H1 (cell line): ENCODE results near the gene LIPA. TPM values are rescaled to one million over a fixed set of nuclear protein-coding genes. Genes with fewer than 3 reads are reported as not detected.

Experiments used
- CTCF ChIA-PET: fragments of 300-600 bp; sonication (Branson Sonifier 250); formaldehyde crosslinking; loops from one replicate; lab custom pipeline; 2021; ENCODE audit not compliant: partially characterized antibody; lab: Charles Lee
- POLR2A ChIA-PET: fragments of 300-600 bp; sonication (Branson Sonifier 250); formaldehyde crosslinking; loops from one replicate; lab custom pipeline; 2021; ENCODE audit warnings: inconsistent platforms; ENCODE audit not compliant: partially characterized antibody; lab: Charles Lee
- DNase-seq, 2 experiments: peaks; one replicate each; pipeline versions ENCODE4 v3.0.0 to v3.0.0-alpha.2; 2010 to 2022; ENCODE audit warnings: low spot score in 2 of 2, low read depth in 1 of 2, mixed read lengths in 1 of 2
- FAIRE-seq: peaks from 2 replicates; lab custom pipeline; 2011; peaks lifted over from hg19 to GRCh38; lab: Jason Lieb, UNC
- H2AFZ ChIP-seq: 2 replicates; pipeline ENCODE4 v1.8.1; 2012; ENCODE audit warnings: low read length, inconsistent platforms
- H2AK5ac ChIP-seq: 2 replicates; pipeline ENCODE4 v1.6.1; 2013; ENCODE audit warnings: low read depth, low read length
- H2BK120ac ChIP-seq: replicated peaks from 2 replicates; pipeline ENCODE3; 2013; ENCODE audit warnings: low read depth, low read length, inconsistent platforms
- H2BK12ac ChIP-seq: 2 replicates; pipeline ENCODE4 v1.6.1; 2013; ENCODE audit warnings: low read depth, low read length
- H2BK15ac ChIP-seq: 2 replicates; pipeline ENCODE4 v1.6.1; 2013; ENCODE audit warnings: low read length
- H2BK20ac ChIP-seq: 2 replicates; pipeline ENCODE4 v1.6.1; 2013; ENCODE audit warnings: low read length
- H2BK5ac ChIP-seq: 2 replicates; pipeline ENCODE4 v1.6.1; 2013; ENCODE audit warnings: low read depth, low read length
- H3K14ac ChIP-seq: 2 replicates; pipeline ENCODE4 v1.6.1; 2013; ENCODE audit warnings: inconsistent platforms; ENCODE audit not compliant: insufficient read length
- H3K18ac ChIP-seq: 2 replicates; pipeline ENCODE4 v1.6.1; 2013; ENCODE audit warnings: low read length; ENCODE audit errors: extremely low read depth
- H3K23ac ChIP-seq: 2 replicates; pipeline ENCODE4 v1.6.1; 2013; ENCODE audit warnings: inconsistent platforms; ENCODE audit not compliant: insufficient read length
- H3K23me2 ChIP-seq: 2 replicates; pipeline ENCODE4 v1.6.1; 2013; ENCODE audit warnings: low read depth, low read length
- H3K27ac ChIP-seq: 2 replicates; pipeline ENCODE4 v1.6.1; 2011; ENCODE audit warnings: low read depth, low read length, inconsistent platforms
- H3K27me3 ChIP-seq, 4 experiments: replicated peaks in 1 of 4; 1 replicate in 1 of 4; 2 replicates in 3 of 4; pipeline versions ENCODE4 v1.6.1 to v1.8.1; 2011 to 2013; ENCODE audit warnings: low read length in 3 of 4, mild to moderate bottlenecking in 3 of 4, inconsistent platforms in 2 of 4, mixed read lengths in 2 of 4, moderate library complexity in 1 of 4; ENCODE audit not compliant: control insufficient read depth in 3 of 4, insufficient read depth in 3 of 4; ENCODE audit errors: extremely low read depth in 1 of 4
- H3K36me3 ChIP-seq, 4 experiments: 2 replicates each; pipeline versions ENCODE4 v1.6.1 to v1.8.1; 2011 to 2013; ENCODE audit warnings: mild to moderate bottlenecking in 4 of 4, low read length in 3 of 4, moderate library complexity in 2 of 4, control low read depth in 1 of 4, inconsistent platforms in 1 of 4; ENCODE audit not compliant: insufficient read depth in 4 of 4, control insufficient read depth in 2 of 4
- H3K4ac ChIP-seq: replicated peaks from 2 replicates; pipeline ENCODE3; 2013; ENCODE audit warnings: low read length, low read depth, mixed read lengths, inconsistent platforms; ENCODE audit not compliant: insufficient read length
- H3K4me1 ChIP-seq, 4 experiments: replicated peaks in 1 of 4; 1 replicate in 1 of 4; 2 replicates in 3 of 4; pipeline versions ENCODE4 v1.6.1 to v1.8.1; 2011 to 2013; ENCODE audit warnings: low read length in 3 of 4, inconsistent platforms in 2 of 4, mixed read lengths in 1 of 4; ENCODE audit not compliant: insufficient read depth in 4 of 4, control insufficient read depth in 3 of 4
- H3K4me2 ChIP-seq, 2 experiments: 2 replicates each; pipeline versions ENCODE4 v1.6.1 to v1.8.1; 2011 to 2013; ENCODE audit warnings: low read depth in 2 of 2, low read length in 2 of 2, control low read depth in 1 of 2, inconsistent platforms in 1 of 2, mild to moderate bottlenecking in 1 of 2; ENCODE audit not compliant: insufficient read depth in 1 of 2
- H3K4me3 ChIP-seq, 4 experiments: fragments of 200-600, 300-600 bp in 1 of 4; sonication (generic), shearing (Covaris generic), sonication (Bioruptor Twin) in 1 of 4; 2 replicates each; pipeline versions ENCODE4 v1.5.1 to v1.8.1; 2011 to 2016; ENCODE audit warnings: low read length in 4 of 4, low read depth in 3 of 4, control low read depth in 2 of 4, inconsistent platforms in 2 of 4, mild to moderate bottlenecking in 2 of 4, mixed read lengths in 1 of 4, moderate library complexity in 1 of 4; ENCODE audit not compliant: insufficient read depth in 2 of 4; ENCODE audit errors: extremely low read depth in 1 of 4
- H3K56ac ChIP-seq: replicated peaks from 2 replicates; pipeline ENCODE3; 2013; ENCODE audit warnings: low read depth, mild to moderate bottlenecking, mixed read lengths, low read length, inconsistent platforms; ENCODE audit not compliant: insufficient read length
- H3K79me1 ChIP-seq: 2 replicates; pipeline ENCODE4 v1.6.1; 2013; ENCODE audit warnings: low read depth, low read length, control low read depth
- H3K79me2 ChIP-seq, 2 experiments: 2 replicates each; pipeline versions ENCODE4 v1.6.1 to v1.8.1; 2012 to 2013; ENCODE audit warnings: low read length in 2 of 2, mild to moderate bottlenecking in 2 of 2, inconsistent platforms in 1 of 2; ENCODE audit not compliant: insufficient read depth in 2 of 2, control insufficient read depth in 1 of 2
- H3K9ac ChIP-seq, 4 experiments: replicated peaks in 1 of 4; 1 replicate in 1 of 4; 2 replicates in 3 of 4; pipeline versions ENCODE4 v1.6.1 to v1.8.1; 2011 to 2013; ENCODE audit warnings: low read depth in 3 of 4, low read length in 3 of 4, control low read depth in 2 of 4, mild to moderate bottlenecking in 2 of 4, moderate library complexity in 2 of 4, inconsistent platforms in 1 of 4; ENCODE audit errors: extremely low read depth in 1 of 4
- H3K9me3 ChIP-seq, 2 experiments: 2 replicates each; pipeline versions ENCODE4 v1.6.1 to v1.8.1; 2012 to 2013; ENCODE audit warnings: mild to moderate bottlenecking in 2 of 2, moderate library complexity in 2 of 2, control low read depth in 1 of 2, inconsistent platforms in 1 of 2, low read depth in 1 of 2, low read length in 1 of 2, mixed read lengths in 1 of 2; ENCODE audit not compliant: insufficient read depth in 2 of 2
- H4K20me1 ChIP-seq, 2 experiments: replicated peaks in 1 of 2; 2 replicates each; pipeline versions ENCODE3 to v1.8.1; 2011 to 2013; ENCODE audit warnings: inconsistent platforms in 2 of 2, low read length in 2 of 2, mild to moderate bottlenecking in 1 of 2; ENCODE audit not compliant: insufficient read depth in 2 of 2, control insufficient read depth in 1 of 2
- H4K5ac ChIP-seq: 2 replicates; pipeline ENCODE4 v1.6.1; 2013; ENCODE audit warnings: low read length, low read depth, mixed read lengths, inconsistent platforms; ENCODE audit not compliant: insufficient read length
- H4K8ac ChIP-seq: 2 replicates; pipeline ENCODE4 v1.8.0; 2013; ENCODE audit warnings: mild to moderate bottlenecking, moderate library complexity, low read length, inconsistent platforms; ENCODE audit not compliant: insufficient read depth; ENCODE audit errors: extremely low read depth
- H4K91ac ChIP-seq: replicated peaks from 2 replicates; pipeline ENCODE3; 2013; ENCODE audit warnings: low read length, mixed read lengths, inconsistent platforms; ENCODE audit not compliant: insufficient read length
- BACH1 ChIP-seq: IDR thresholded peaks from 2 replicates; pipeline ENCODE4 v1.6.1; 2012; ENCODE audit warnings: low read length, improper control_type of control experiment
- CBX5 ChIP-seq: fragments of 300-800, 300-1000 bp; sonication (generic); IDR thresholded peaks from 2 replicates; pipeline ENCODE4 v1.7.1; 2016; ENCODE audit warnings: antibody characterized with exemption, low read length, low read depth
- CHD1 ChIP-seq: IDR thresholded peaks from 2 replicates; pipeline ENCODE4 v1.6.1; 2012; ENCODE audit warnings: low read depth, low read length, improper control_type of control experiment
- CTCF ChIP-seq, 3 experiments: IDR thresholded peaks; 1 replicate in 2 of 3; 2 replicates in 1 of 3; pipeline versions ENCODE4 v1.5.1 to v1.6.1; 2011; ENCODE audit warnings: low read length in 3 of 3, mild to moderate bottlenecking in 3 of 3, inconsistent platforms in 2 of 3, low read depth in 1 of 3, moderate library complexity in 1 of 3; ENCODE audit not compliant: insufficient read depth in 1 of 3; ENCODE audit errors: control extremely low read depth in 1 of 3
- HDAC2 ChIP-seq, 2 experiments: fragments of 300-600 bp in 1 of 2; sonication (generic) in 1 of 2; IDR thresholded peaks; 2 replicates each; pipeline ENCODE4 v1.6.1; 2011 to 2012; ENCODE audit warnings: low read depth in 2 of 2, low read length in 2 of 2, mild to moderate bottlenecking in 2 of 2, moderate library complexity in 2 of 2, borderline replicate concordance in 1 of 2, inconsistent platforms in 1 of 2
- NANOG ChIP-seq: IDR thresholded peaks from 2 replicates; pipeline ENCODE4 v1.6.1; 2011; ENCODE audit warnings: low read length, low read depth, mild to moderate bottlenecking, inconsistent platforms; ENCODE audit not compliant: insufficient read depth, poor library complexity, severe bottlenecking
- PHF8 ChIP-seq: fragments of 200-600 bp; sonication (generic); conservative IDR thresholded peaks from 2 replicates; pipeline ENCODE4 v1.7.1; 2012; ENCODE audit warnings: low read depth, mild to moderate bottlenecking, inconsistent platforms, low read length, moderate library complexity
- RAD21 ChIP-seq, 2 experiments: IDR thresholded peaks in 1 of 2; conservative IDR thresholded peaks in 1 of 2; 2 replicates each; pipeline ENCODE4 v1.6.1; 2011; ENCODE audit warnings: low read depth in 2 of 2, low read length in 2 of 2, improper control_type of control experiment in 1 of 2, inconsistent platforms in 1 of 2, mild to moderate bottlenecking in 1 of 2, moderate library complexity in 1 of 2
- SIN3A ChIP-seq, 2 experiments: IDR thresholded peaks in 1 of 2; conservative IDR thresholded peaks in 1 of 2; 2 replicates each; pipeline ENCODE4 v1.6.1; 2011 to 2012; ENCODE audit warnings: low read length in 2 of 2, improper control_type of control experiment in 1 of 2, low read depth in 1 of 2, mild to moderate bottlenecking in 1 of 2
- SIX5 ChIP-seq: IDR thresholded peaks from 2 replicates; pipeline ENCODE4 v1.6.1; 2011; ENCODE audit warnings: mild to moderate bottlenecking, low read depth, low read length
- WGBS, 2 experiments: shearing (Covaris generic) in 1 of 2; methylation state at CpG; one replicate each; pipeline versions ENCODE4 v1.1.6 to v1.1.7; 2013 to 2015; ENCODE audit warnings: low lambda C conversion rate in 2 of 2, mixed read lengths in 2 of 2, inconsistent platforms in 1 of 2, low coverage in 1 of 2, missing lambda C conversion rate in 1 of 2; ENCODE audit not compliant: insufficient replicate concordance in 2 of 2, insufficient coverage in 1 of 2, insufficient read length in 1 of 2; ENCODE audit errors: extremely low coverage in 1 of 2, missing lambda C conversion rate in 1 of 2; 5-methylcytosine and 5-hydroxymethylcytosine counted together
- polyA plus RNA-seq, 7 experiments: library from polyadenylated mRNA; depleted of rRNA in 3 of 7; stranded (reverse) in 5 of 7; unstranded in 2 of 7; fragments of >200 nt in 5 of 7; fragments of 200-250 nt in 2 of 7; gene quantifications; 1 replicate in 5 of 7; 2 replicates in 1 of 7; 4 replicates in 1 of 7; pipeline versions ENCODE4 v1.2.1 to v1.2.3, GENCODE V29; 2011 to 2013; ENCODE audit warnings: missing spikeins in 2 of 7, mixed read lengths in 2 of 7
- total RNA-seq: library from RNA; stranded (reverse); fragmentation: NEBNext Ultra II Directional; extraction: Animal tissue kit (Norgen Biotek cat#: 25700); gene quantifications from 2 replicates; pipeline ENCODE4 v1.2.1, GENCODE V29; 2021

LIPA gene
- total and polyA plus RNA-seq, 2 of the 8 experiments (the other 6 are each of a cell fraction or from before 2014, with no cell fraction given) = 18.1 to 32.4 TPM

GRCh38 chr10:89295597-89295996, 44.0 kb upstream of the LIPA start:
- Histone ChIP-seq H3K4me1 (no peaks in the 10 kb centered on the region), H2BK20ac (no peak overlapping the region), H3K27me3 (no peaks in the 10 kb centered on the region), H2BK5ac (no peak overlapping the region), H3K4me2 (no peak overlapping the region), H3K18ac (no peak overlapping the region), H3K23me2 (peaks cover 3% of the 10 kb centered on the region; the same call in 1 of the 2 replicates), H3K36me3 (no peaks in the 10 kb centered on the region), H2AFZ (no peak overlapping the region), H4K91ac (no peak overlapping the region), H2BK120ac (no peak overlapping the region), H3K79me2 (no peaks in the 10 kb centered on the region), H3K56ac (no peak overlapping the region), H3K4me3 (no peak overlapping the region), H2BK12ac (no peak overlapping the region), H2BK15ac (no peak overlapping the region), H3K4ac (no peak overlapping the region), H3K14ac (no peak overlapping the region), H2AK5ac (no peak overlapping the region), H3K23ac (no peak overlapping the region), H3K27ac (no peak overlapping the region), H3K9ac (no peak overlapping the region), H4K5ac (no peak overlapping the region), H3K79me1 (no peaks in the 10 kb centered on the region), H4K20me1 (no peaks in the 10 kb centered on the region), H3K9me3 (no peaks in the 10 kb centered on the region), H4K8ac (no peak overlapping the region)
- WGBS, 2 experiments = 61% methylated on average over 1 of the region's 1 CpG; no CpG with 5 or more reads in 1 of the 2 experiments
- POLR2A ChIA-PET = no interaction called here
- FAIRE-seq (no peak), DNase-seq (no peak)
- CTCF ChIA-PET = interaction anchor here (1.2 to 3.9 kb wide), 2 partner anchors 13 to 73 kb away, joined by 5 to 29 read pairs; no protein-coding TSS in a partner anchor
- TF ChIP-seq SIN3A (conservative IDR thresholded peaks at IDR 0.05 in 1 of 2, IDR thresholded peaks at IDR 0.05 in 1 of 2; ENCODE audit: low read depth in 1 of 2, low read length in 2 of 2) = no peak
- no peak for TF ChIP-seq RAD21 (IDR thresholded peaks at IDR 0.05 in 1 of 2, conservative IDR thresholded peaks at IDR 0.05 in 1 of 2; ENCODE audit: low read depth in 2 of 2, low read length in 2 of 2)
- no peak for TF ChIP-seq BACH1
- TF ChIP-seq CTCF (IDR thresholded peaks at IDR 0.05; ENCODE audit: control extremely low read depth in 1 of 3, insufficient read depth in 1 of 3, low read depth in 1 of 3, low read length in 3 of 3) = no peak
- TF ChIP-seq CBX5 = no peak
- TF ChIP-seq PHF8 = no peak
- TF ChIP-seq CHD1 = no peak
- no peak for TF ChIP-seq NANOG
- no peak for TF ChIP-seq SIX5
- no peak for TF ChIP-seq HDAC2 (IDR thresholded peaks at IDR 0.05; ENCODE audit: borderline replicate concordance in 1 of 2, low read depth in 2 of 2, low read length in 2 of 2)
